Thyroid gland (tissue), 4 donors: ENCODE measurements around the gene ARSH.

Experiments used
- POLR2A ChIP-seq, 2 donors: fragments of 450-650 bp; IDR thresholded peaks; one replicate each; pipeline ENCODE4 v1.6.1; 2017; ENCODE audit warnings: antibody characterized with exemption in 2 of 2, mild to moderate bottlenecking in 2 of 2, moderate library complexity in 1 of 2
- TF ChIP-seq, protein P1 (sequence below), 6 experiments: fragments of 200-600 bp in 3 of 6; fragments of 450-650 bp in 3 of 6; sonication (generic) in 3 of 6; IDR thresholded peaks; one replicate each; pipeline ENCODE4 v1.5.1; 2016 to 2019; ENCODE audit warnings: antibody characterized with exemption in 6 of 6, mild to moderate bottlenecking in 2 of 6, inconsistent platforms in 1 of 6, moderate library complexity in 1 of 6

DNA sequence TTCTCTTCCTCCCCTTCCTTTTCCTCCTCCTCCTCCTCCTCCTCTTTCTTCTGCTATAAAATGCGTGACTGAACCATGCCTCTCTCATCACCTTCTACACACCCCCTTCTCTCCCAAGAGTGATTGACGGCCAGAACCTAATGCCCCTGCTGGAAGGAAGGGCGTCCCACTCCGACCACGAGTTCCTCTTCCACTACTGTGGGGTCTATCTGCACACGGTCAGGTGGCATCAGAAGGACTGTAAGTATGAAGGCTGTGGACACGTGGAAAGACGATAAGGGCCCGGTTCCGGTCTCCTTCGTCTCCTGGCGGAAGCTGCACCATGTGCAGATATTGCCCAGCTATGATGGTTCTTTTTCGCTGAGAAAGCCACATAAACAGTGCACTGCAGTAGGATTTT lies 22.8 kb downstream of the ARSH start:
- TF ChIP-seq, protein P1, sequence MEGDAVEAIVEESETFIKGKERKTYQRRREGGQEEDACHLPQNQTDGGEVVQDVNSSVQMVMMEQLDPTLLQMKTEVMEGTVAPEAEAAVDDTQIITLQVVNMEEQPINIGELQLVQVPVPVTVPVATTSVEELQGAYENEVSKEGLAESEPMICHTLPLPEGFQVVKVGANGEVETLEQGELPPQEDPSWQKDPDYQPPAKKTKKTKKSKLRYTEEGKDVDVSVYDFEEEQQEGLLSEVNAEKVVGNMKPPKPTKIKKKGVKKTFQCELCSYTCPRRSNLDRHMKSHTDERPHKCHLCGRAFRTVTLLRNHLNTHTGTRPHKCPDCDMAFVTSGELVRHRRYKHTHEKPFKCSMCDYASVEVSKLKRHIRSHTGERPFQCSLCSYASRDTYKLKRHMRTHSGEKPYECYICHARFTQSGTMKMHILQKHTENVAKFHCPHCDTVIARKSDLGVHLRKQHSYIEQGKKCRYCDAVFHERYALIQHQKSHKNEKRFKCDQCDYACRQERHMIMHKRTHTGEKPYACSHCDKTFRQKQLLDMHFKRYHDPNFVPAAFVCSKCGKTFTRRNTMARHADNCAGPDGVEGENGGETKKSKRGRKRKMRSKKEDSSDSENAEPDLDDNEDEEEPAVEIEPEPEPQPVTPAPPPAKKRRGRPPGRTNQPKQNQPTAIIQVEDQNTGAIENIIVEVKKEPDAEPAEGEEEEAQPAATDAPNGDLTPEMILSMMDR (IDR thresholded peaks at IDR 0.05): no peak
- no peak for TF ChIP-seq POLR2A (IDR thresholded peaks at IDR 0.05)
